GM19238 (cell line): Measurements from ENCODE around the gene GPR149.
"Not testable (repeated sequence)": the region's sequence is repeated elsewhere in the genome, so short reads cannot be mapped to it uniquely, and the experiment has no call there.

Source experiments
- DNase-seq: peaks from one replicate; pipeline ENCODE4 v3.0.0; 2011; ENCODE audit warnings: low spot score; ENCODE audit not compliant: insufficient read length

GPR149 gene, protein sequence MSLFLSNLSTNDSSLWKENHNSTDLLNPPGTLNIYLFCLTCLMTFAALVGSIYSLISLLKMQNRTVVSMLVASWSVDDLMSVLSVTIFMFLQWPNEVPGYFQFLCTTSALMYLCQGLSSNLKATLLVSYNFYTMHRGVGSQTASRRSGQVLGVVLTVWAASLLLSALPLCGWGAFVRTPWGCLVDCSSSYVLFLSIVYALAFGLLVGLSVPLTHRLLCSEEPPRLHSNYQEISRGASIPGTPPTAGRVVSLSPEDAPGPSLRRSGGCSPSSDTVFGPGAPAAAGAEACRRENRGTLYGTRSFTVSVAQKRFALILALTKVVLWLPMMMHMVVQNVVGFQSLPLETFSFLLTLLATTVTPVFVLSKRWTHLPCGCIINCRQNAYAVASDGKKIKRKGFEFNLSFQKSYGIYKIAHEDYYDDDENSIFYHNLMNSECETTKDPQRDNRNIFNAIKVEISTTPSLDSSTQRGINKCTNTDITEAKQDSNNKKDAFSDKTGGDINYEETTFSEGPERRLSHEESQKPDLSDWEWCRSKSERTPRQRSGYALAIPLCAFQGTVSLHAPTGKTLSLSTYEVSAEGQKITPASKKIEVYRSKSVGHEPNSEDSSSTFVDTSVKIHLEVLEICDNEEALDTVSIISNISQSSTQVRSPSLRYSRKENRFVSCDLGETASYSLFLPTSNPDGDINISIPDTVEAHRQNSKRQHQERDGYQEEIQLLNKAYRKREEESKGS

DNA sequence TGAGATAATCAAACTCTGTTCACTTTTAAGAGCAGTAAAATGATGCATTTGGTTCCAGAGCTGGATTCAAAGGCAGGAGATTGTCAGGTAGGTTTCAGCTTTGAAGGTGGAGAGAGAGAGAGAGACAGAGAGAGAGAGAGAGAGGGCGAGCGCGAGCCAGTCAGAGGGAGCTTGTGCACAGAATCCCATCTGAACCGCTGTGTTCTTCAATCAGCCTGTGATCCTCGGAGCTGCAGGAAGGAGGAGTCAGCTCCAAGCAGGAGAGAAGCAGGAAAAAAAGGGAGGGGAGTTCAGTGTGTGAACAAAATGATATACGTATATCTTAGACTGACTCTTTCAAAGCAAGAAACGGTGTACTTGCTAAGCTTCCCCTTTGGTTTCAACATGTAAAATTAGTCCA, at the start of gene GPR149:
GPR149 (minus strand) TSS at position 177 of the 400 bp plus-strand sequence. CDS start 575 bp downstream, outside the sequence.
- no peak for DNase-seq

DNA sequence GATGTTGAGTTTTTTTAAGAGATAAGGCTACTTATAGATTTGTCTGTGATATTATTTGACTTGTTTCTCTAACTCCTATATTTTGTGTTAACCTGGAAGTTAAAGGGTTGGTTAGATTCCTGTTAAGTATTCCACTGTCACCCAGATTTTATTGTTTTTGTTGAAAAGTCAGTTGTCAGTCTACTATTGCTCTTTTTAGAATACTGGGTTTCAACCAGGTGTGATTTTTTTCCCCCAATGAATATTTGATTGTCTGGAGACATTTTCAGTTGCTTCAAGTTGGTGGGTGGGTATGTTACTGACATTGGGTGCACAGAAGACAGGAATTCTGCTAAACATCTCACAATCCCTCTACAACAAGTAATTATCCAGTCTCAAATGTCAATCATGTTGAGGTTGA, 43.8 kb upstream of the GPR149 start:
- DNase-seq: no peak

DNA sequence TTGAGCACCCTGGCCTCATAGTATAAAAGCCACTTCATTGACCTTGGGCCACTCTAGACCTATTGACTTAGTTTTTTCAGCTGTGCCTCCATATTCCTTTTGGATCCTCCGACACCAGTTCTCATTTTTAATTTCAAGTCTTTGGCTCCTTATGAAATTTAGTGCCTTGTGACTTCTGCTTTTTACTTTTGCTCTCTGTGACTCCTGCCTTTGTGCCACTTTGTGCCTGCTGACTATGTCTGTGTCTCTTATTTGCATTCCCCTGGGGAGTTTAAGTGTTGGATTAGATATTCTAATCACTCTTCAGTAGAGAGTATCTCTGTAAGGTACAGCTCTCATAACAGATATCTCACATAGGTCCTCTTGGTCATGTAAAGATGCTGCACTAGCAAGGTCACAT, 39.6 kb upstream of the GPR149 start:
- no peak for DNase-seq

DNA sequence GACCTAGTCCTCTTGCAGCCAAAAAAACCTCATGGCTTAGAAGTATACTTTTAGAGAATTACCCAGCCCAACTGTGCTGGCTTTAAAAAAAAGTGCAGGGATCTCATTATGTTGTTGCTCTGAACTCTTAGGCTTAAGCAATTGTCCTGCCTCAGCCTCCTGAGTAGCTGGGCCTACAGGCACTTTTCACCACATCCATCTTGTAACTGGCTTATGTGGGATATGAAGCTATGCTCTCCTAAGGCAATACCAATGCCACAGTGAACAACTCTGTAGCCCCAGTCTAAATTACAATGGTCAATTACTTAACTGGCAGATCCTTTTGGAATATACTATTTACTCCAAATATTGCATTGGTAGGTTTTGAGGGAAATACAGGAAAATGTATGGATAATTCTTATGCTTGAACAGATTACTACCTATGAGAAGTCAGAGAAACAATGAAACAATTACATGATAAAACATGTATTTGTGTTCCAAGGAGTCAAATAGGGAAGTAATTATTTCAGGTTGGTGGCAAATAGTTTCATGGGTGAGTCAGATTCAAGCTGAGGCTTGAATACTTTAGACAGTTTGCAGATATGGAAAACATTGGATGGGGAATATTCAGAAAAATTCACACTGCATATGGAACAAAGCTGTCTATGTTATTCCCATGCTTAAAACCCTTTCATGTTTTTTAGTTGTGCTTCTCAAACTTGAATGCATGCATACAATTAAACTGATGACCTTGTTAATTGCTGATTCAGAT, 34.6 kb upstream of the GPR149 start:
- no peak for DNase-seq

DNA sequence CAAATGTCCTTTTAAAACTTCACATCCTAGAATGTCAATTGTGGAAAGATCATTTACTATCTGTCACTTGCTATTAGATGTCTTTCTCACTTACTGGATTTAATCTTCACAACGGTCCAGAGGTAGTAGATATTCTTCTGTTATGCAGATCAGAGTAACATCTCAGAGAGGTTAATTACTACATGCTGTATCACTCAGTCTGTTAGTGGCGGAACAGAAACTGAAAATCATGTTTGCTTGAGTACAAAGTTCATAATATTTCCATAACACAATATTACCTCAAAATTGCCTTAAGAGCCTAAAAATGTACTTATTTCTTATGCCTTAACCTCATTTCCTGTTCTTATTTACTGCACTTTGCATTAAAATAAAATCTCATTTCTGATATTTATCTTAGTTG, 28.6 kb upstream of the GPR149 start:
- DNase-seq: no peak

DNA sequence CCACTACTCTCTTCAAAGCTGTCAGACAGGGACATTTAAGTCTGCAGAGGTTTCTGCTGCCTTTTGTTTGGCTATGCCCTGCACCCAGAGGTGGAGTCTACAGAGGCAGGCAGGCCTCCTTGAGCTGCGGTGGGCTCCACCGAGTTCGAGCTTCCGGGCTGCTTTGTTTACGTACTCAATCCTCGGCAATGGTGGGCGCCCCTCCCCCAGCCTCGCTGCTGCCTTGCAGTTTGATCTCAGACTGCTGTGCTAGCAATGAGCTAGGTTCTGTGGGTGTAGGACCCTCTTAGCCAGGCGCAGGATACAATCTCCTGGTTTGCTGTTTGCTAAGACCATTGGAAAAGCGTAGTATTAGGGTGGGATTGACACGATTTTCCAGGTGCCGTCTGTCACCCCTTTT, 9.1 kb upstream of the GPR149 start:
- DNase-seq: not testable (repeated sequence)

DNA sequence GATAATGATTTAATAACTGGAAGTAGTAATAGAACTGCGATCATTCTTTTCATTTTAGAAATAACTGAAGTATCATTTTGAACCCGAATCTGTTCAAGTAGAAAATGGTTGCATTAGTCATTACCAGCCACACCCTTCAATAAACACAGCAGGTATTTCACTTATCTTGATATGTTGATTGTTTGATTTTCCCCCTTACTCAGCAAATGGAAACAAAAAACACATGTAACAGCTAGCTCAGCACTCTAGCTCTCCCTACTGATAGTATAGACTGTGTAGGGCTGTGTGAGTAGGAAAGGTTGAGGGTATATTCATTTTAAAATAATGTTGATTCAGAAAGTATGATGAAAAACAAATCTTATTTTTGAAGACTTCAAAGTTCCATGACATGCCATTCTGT, 1.1 kb upstream of the GPR149 start:
- no peak for DNase-seq

DNA sequence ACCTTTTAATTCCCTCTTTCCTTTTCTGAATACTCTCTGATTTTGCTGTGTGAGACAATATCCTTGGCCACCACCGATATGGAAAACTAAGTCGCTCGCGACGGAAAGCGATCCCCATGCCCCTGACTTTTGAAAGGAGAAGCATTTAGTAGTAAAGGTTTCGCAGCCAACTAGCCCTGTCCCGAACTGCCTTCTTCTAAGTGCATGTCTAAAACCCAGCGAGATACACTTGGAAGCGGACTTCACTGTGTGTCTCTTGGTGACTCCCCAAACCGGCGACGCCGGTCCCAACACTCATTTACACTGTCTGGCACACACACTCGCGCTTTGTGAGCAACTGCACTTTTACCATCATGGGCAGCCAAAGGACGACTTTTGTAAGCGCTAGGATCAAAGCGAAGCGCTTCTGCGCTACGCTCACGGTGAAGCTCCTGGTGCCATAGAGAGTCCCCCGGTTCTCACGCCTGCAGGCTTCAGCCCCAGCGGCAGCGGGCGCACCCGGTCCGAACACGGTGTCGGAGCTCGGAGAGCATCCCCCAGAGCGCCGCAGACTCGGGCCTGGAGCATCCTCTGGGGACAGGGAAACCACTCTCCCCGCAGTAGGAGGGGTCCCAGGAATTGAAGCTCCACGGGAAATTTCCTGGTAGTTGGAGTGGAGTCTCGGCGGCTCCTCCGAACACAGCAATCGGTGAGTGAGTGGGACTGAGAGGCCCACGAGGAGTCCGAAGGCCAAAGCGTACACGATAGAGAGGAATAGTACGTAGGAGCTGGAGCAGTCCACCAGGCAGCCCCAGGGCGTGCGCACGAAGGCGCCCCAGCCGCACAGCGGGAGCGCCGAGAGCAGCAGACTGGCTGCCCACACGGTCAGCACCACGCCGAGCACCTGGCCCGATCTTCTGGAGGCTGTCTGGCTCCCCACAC, 1.4 kb downstream of the GPR149 start:
- DNase-seq: no peak

DNA sequence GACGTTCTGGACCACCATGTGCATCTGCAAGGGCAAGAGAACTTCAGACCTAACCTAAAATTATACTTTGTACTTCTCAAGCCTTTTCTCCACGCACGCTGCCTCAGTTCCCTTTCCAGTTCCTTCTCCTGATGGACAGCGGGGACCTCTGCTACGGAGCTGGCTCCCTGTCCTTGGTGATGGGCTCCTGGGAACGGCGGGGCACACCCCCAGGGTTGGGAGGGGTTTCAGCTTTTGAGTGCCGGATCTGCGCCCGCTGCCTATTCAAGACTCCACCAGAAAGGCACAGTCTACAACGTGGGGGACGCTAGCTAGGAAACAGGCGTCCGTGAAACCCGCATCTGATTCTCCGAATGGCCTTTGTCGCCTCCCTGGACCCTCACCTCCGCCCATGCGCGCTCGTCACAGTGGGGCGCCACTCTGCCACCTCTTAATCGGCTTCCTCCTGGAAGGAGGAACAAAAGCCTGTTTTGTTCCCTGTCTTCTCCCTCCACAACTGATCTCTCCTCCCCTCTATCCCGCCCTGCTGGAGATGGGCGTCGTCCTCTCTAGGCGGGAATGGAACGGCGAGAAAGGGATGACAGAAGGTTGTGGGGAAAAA, 2.2 kb downstream of the GPR149 start:
- DNase-seq: no peak

DNA sequence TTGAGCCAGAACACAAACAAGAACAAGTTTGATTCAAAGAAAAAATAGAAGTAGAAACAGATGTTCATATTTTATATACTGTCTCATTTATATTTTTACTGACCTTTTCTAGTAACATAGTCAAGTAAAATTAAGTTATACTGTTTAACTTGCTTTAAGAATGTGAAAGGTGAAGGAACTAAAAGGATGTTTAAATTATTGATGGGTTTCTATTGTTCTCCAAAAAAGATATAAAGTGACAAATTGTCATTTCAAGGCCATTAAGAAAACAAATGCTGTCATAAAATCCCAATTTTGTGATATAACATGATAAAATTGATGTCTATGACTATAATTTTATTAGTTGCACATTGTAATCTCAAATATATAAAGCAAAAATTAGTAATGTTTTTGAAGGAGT, 7.3 kb downstream of the GPR149 start:
- no peak for DNase-seq

DNA sequence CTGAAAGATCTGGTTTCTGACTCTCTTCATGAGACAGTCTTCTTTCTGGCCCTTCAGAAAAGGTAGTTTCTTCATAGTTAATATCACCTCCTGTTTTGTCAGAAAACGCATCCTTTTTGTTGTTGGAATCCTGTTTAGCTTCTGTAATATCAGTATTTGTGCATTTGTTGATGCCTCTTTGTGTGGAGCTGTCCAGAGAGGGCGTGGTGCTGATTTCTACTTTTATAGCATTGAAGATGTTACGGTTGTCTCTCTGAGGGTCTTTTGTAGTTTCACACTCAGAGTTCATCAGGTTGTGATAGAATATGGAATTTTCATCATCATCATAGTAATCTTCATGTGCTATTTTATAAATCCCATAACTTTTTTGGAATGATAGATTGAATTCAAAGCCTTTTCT, 8.9 kb downstream of the GPR149 start:
- no peak for DNase-seq

DNA sequence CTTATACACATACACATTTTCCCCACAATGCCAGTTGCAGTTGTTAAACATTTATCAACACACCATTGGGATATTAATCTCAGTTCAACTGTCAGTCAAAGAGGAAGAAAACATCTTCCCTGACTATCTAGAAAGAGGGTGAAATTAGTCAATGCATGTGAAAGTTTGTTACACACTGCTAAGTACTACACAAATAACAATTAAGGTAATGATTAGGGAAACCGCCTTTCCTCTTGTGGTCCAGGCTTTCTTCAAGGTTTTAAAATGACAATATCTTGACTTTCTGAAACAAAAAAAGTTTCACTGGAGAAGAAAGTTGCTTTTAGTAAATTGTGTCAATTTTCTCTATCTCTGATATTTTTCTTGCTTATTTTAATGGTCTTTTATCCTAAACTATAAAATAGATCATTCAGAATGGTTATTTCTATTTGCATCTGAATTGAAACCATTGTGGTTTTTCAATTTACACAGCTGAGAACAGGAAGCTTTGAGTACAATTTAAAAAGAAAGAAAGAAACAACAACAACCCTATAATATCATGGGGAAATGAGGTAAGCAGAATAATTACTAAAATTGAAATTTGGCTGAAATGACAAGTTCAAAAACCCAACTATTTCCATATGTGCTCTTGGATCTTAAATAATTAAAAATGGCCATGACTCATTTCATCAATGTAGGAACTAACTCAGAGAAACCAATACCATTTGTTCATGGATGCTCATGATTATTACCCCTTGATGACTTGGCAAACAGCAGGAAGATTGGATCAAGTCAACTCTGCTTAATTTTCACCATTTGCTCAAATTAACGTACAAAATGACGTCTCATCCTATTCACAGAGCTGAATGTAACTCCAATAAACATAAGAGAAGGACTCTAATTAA, 31.7 kb downstream of the GPR149 start:
- no peak for DNase-seq

DNA sequence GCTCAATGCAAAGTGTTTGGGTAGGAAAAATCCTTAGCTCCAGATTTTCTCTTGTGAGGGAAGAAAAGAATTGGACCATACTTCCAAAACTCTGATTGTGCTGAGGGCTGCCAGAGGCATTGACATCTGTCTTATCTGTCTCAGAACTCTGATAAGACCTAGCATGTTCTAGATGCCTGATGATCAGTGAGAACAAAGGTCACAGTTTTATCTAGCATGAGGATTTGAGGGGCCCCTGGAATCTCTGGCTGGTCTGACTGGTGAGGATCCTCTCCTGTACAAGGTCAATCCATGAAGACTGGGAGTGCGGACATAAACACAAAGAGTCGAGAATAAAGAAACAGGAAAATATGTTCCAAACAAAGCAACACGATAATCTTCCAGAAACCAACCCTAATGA, 40.1 kb downstream of the GPR149 start:
- no peak for DNase-seq

DNA sequence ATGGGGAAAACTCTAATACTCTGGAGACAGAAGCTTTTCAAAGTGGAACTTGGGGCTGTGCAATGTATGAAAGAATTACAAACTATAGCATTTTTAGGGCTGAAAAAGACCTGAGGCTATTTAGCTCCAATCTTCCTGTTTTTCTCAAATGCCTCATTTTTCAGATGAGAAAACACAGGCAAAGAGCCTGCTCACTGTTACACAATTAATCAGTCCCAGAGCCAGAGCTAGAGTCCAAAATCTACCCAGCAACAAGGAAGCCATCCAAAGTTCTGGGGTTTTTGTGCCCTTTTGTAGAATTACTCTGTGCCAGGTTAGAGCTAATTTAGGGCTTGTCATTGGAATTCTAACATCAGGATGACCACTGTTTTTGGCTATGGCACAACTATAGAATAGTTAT, 45.5 kb downstream of the GPR149 start:
- DNase-seq: no peak

DNA sequence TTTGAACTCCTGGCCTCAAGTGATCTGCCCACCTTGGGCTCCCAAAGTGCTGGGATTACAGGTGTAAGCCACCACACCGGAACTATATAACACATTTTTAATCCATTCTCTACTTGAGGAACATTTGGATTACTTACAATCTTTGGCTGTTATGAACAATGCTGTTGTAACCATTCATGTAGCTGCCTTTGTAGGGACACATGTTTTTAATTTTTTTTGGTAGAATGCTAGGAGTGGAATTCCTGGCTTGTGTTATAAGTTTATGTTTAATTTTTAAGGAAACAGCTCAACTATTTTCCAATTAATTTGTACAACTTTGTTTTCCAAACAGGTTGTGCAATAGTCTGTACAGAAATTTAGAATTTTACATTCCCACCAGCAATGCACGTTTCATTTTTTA, 51.7 kb downstream of the GPR149 start:
- no peak for DNase-seq

DNA sequence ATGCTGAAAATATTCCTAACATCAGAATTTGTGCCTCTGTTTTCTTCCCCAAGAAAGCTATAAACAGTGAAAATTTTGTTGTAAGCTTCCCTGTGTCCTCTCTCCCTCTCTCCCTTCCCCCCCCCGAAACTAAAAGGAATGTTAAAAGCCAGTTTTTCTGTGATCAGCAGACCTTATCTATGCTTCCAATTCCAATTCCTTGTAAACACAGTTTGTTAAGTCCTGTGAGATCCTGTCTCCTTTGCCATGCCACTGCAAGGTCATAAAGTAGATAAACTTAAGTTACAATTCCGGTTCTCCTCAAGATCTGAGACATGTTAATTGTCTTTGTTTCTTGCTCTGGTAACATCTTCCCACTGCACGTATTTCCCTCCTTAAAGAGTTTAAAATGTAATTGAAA, 62.8 kb downstream of the GPR149 start:
- DNase-seq: no peak

DNA sequence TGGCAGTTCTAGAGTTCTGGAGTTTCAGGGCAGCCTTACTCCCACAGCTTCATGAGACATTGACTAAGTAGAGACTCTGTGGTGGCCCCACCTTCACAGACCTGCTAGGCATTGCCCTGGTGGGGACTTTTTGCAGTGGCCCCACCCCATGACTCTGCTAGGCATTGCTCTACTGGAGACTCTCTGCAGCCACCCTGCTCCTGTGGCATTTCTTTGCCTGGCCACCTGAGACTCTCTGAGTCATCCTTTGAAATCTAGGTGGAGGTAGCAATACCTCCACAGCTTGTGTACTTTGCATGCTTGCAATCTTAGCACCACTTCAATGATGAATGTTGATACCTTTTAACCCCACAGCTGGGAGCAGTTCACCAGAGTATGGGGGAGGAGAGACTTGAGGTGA, 65.1 kb downstream of the GPR149 start:
- no peak for DNase-seq

DNA sequence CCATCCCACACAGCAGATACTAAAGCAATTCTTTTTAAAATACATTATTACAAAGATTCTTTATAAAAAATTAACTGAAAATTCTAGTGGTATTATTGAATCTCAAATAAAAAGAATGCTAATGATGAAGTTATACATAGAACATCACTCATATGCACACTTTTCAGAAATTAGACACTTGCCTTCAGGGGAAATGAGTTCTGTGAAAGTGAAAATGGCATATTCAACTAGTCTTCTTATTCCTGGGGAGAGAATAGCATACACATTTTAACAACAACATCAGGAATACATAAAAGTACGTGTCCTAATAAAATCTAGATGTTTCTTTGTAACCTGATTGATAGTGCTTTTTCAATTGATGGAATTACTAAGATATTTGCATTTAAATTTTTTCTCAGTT, 68.9 kb downstream of the GPR149 start:
- no peak for DNase-seq

DNA sequence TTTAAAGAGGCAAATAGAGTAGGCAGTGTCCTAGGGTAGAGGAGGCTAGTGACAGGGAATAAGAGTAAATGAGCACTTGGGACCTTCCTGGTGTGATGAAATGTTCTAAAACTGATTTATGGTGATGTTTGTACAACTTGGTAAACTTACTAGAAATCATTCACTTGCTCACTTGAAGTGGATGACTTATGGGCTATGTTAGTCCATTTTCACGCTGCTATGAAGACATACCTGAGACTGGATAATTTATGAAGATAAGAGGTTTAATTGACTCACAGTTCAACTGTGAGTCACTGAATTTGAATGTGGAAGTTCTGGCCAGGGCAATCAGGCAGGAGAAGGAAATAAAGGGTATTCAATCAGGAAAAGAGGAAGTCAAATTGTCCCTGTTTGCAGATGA, 74.0 kb downstream of the GPR149 start:
- DNase-seq: no peak

DNA sequence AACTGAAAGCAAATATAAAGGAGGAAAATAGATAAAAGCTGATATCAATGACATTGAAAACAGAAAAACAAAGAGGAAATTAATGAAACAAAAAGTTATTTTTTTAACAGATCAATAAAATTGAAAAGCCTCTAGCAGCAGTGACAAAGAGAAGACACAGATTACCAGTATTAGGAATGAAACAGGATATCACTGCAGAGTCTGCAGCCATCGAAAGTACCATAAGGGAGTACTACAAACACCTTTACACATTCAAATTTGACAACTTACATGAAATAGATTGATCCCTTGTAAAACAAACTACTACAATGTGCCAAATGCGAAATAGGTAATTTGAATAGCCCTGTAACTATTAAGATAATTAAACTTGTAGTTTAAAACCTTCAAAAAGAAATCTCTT, 80.8 kb downstream of the GPR149 start:
- no peak for DNase-seq
